IPS-15b (cell line): Measurements from ENCODE around the gene TRIP13.
A peak's percentile ranks its signal among the peaks of the same experiment; 100 is the strongest.
"Not testable (repeated sequence)": the region's sequence is repeated elsewhere in the genome, so short reads cannot be mapped to it uniquely, and the experiment has no call there.

Experiments used
- H3K27me3 ChIP-seq: one replicate; pipeline ENCODE4 v1.6.1; 2013; ENCODE audit warnings: low read length; ENCODE audit not compliant: control insufficient read depth, insufficient read depth
- H3K36me3 ChIP-seq: one replicate; pipeline ENCODE4 v1.6.1; 2013; ENCODE audit warnings: low read length; ENCODE audit not compliant: control insufficient read depth, insufficient read depth
- H3K4me1 ChIP-seq: one replicate; pipeline ENCODE4 v1.6.1; 2013; ENCODE audit warnings: mild to moderate bottlenecking, low read length; ENCODE audit not compliant: control insufficient read depth, insufficient read depth
- H3K4me3 ChIP-seq: one replicate; pipeline ENCODE4 v1.5.1; 2013; ENCODE audit warnings: low read depth, low read length
- H3K9ac ChIP-seq: one replicate; pipeline ENCODE4 v1.6.1; 2013; ENCODE audit warnings: low read depth, mild to moderate bottlenecking, low read length
- H3K9me3 ChIP-seq: one replicate; pipeline ENCODE4 v1.6.1; 2013; ENCODE audit warnings: mild to moderate bottlenecking, low read length; ENCODE audit not compliant: control insufficient read depth, insufficient read depth

TRIP13 gene

GRCh38 chr5:892394-893136 lies at the start of gene TRIP13, which contains the start of gene BRD9:
Gene TRIP13 (plus strand): TSS chr5:892884. CDS start chr5:892999, 115 bp downstream.
Gene BRD9 (minus strand): TSS chr5:892801. CDS start chr5:892657, 144 bp downstream.
- Histone ChIP-seq H3K9me3 (no peaks in the 10 kb centered on the region), H3K4me3 (peak within 1 kb of the TSS; percentile 94), H3K36me3 (peaks cover 45% of the 10 kb centered on the region), H3K4me1 (peaks cover 5% of the 10 kb centered on the region), H3K9ac (peak within 1 kb of the TSS; percentile 93), H3K27me3 (no peaks in the 10 kb centered on the region)

GRCh38 chr5:843371-843770 lies 49.3 kb upstream of the TRIP13 start:
- not testable (repeated sequence) for H3K9ac ChIP-seq, H3K36me3 ChIP-seq, H3K4me3 ChIP-seq, H3K4me1 ChIP-seq, H3K9me3 ChIP-seq, H3K27me3 ChIP-seq

GRCh38 chr5:843926-844325 lies 48.8 kb upstream of the TRIP13 start:
- H3K9ac ChIP-seq, H3K9me3 ChIP-seq, H3K4me3 ChIP-seq, H3K4me1 ChIP-seq, H3K36me3 ChIP-seq, H3K27me3 ChIP-seq: not testable (repeated sequence)

GRCh38 chr5:844426-844825 lies 48.3 kb upstream of the TRIP13 start:
- H3K36me3 ChIP-seq, H3K9me3 ChIP-seq, H3K4me3 ChIP-seq, H3K9ac ChIP-seq, H3K4me1 ChIP-seq, H3K27me3 ChIP-seq: not testable (repeated sequence)

GRCh38 chr5:845031-845675 lies 47.5 kb upstream of the TRIP13 start:
- H3K4me3 ChIP-seq, H3K36me3 ChIP-seq, H3K9ac ChIP-seq, H3K9me3 ChIP-seq, H3K4me1 ChIP-seq, H3K27me3 ChIP-seq: not testable (repeated sequence)

GRCh38 chr5:845676-846601 lies 46.7 kb upstream of the TRIP13 start:
- H3K9me3 ChIP-seq, H3K4me1 ChIP-seq, H3K9ac ChIP-seq, H3K27me3 ChIP-seq, H3K36me3 ChIP-seq, H3K4me3 ChIP-seq: not testable (repeated sequence)

GRCh38 chr5:846602-847091 lies 46.0 kb upstream of the TRIP13 start:
- H3K27me3 ChIP-seq, H3K9me3 ChIP-seq, H3K36me3 ChIP-seq, H3K4me3 ChIP-seq, H3K4me1 ChIP-seq, H3K9ac ChIP-seq: not testable (repeated sequence)

- not testable (repeated sequence) for H3K9me3 ChIP-seq, H3K4me1 ChIP-seq, H3K36me3 ChIP-seq, H3K9ac ChIP-seq, H3K4me3 ChIP-seq, H3K27me3 ChIP-seq
Observed at GRCh38 chr5:847212-847611, 45.5 kb upstream of the TRIP13 start.

- not testable (repeated sequence) for H3K9me3 ChIP-seq, H3K36me3 ChIP-seq, H3K27me3 ChIP-seq, H3K4me3 ChIP-seq, H3K4me1 ChIP-seq, H3K9ac ChIP-seq
Observed at GRCh38 chr5:847736-848135, 44.9 kb upstream of the TRIP13 start.

GRCh38 chr5:848671-849111 lies 44.0 kb upstream of the TRIP13 start:
- no peaks in the 10 kb centered on the region for H3K4me1 ChIP-seq
- peaks cover 2% of the 10 kb centered on the region for H3K36me3 ChIP-seq
- no peak overlapping the region for H3K9ac ChIP-seq
- no peak overlapping the region for H3K4me3 ChIP-seq
- no peaks in the 10 kb centered on the region for H3K9me3 ChIP-seq
- H3K27me3 ChIP-seq = no peaks in the 10 kb centered on the region

- Histone ChIP-seq H3K4me3 (no peak overlapping the region), H3K27me3 (no peaks in the 10 kb centered on the region), H3K4me1 (no peaks in the 10 kb centered on the region), H3K9ac (no peak overlapping the region), H3K9me3 (no peaks in the 10 kb centered on the region), H3K36me3 (peaks cover 2% of the 10 kb centered on the region)
Observed at GRCh38 chr5:849651-850301, 42.9 kb upstream of the TRIP13 start.
